Parathyroid adenoma (tissue), 2 donors: ENCODE results near the gene XYLT1.
"Not testable (repeated sequence)": the region's sequence is repeated elsewhere in the genome, so short reads cannot be mapped to it uniquely, and the experiment has no call there.

Experiments used
- H2AFZ ChIP-seq: fragments of 300-600 bp; sonication (generic); one replicate; pipeline ENCODE4 v1.7.0; 2017; ENCODE audit warnings: antibody characterized with exemption, mild to moderate bottlenecking
- H3K27ac ChIP-seq: fragments of 300-600 bp; sonication (generic); one replicate; pipeline ENCODE4 v1.7.0; 2017
- H3K27me3 ChIP-seq: fragments of 300-600 bp; sonication (generic); one replicate; pipeline ENCODE4 v1.7.0; 2017; ENCODE audit warnings: low read length; ENCODE audit not compliant: control insufficient read depth, insufficient read depth
- H3K36me3 ChIP-seq: fragments of 300-600 bp; sonication (generic); one replicate; pipeline ENCODE4 v1.7.0; 2017; ENCODE audit warnings: low read length; ENCODE audit not compliant: control insufficient read depth, insufficient read depth
- H3K4me1 ChIP-seq: fragments of 300-600 bp; sonication (generic); one replicate; pipeline ENCODE4 v1.7.0; 2017; ENCODE audit warnings: control low read depth
- H3K4me2 ChIP-seq: fragments of 300-600 bp; sonication (generic); one replicate; pipeline ENCODE4 v1.7.0; 2017; ENCODE audit warnings: low read length
- H3K4me3 ChIP-seq: fragments of 300-600 bp; sonication (generic); one replicate; pipeline ENCODE4 v1.7.0; 2017; ENCODE audit warnings: low read depth, low read length
- H3K79me2 ChIP-seq: fragments of 300-600 bp; sonication (generic); one replicate; pipeline ENCODE4 v1.7.0; 2017; ENCODE audit warnings: control low read depth
- H3K9ac ChIP-seq: fragments of 300-600 bp; sonication (generic); one replicate; pipeline ENCODE4 v1.7.0; 2017; ENCODE audit warnings: mild to moderate bottlenecking
- H3K9me3 ChIP-seq: fragments of 300-600 bp; sonication (generic); one replicate; pipeline ENCODE4 v1.7.0; 2017; ENCODE audit warnings: low read length; ENCODE audit not compliant: control insufficient read depth
- TF ChIP-seq, protein P1 (sequence below): fragments of 300-600 bp; sonication (generic); IDR thresholded peaks from one replicate; pipeline ENCODE4 v1.7.0; 2017; ENCODE audit warnings: antibody characterized with exemption, mild to moderate bottlenecking
- donor health status: primary hyperparathyroidism.

Gene XYLT1

DNA sequence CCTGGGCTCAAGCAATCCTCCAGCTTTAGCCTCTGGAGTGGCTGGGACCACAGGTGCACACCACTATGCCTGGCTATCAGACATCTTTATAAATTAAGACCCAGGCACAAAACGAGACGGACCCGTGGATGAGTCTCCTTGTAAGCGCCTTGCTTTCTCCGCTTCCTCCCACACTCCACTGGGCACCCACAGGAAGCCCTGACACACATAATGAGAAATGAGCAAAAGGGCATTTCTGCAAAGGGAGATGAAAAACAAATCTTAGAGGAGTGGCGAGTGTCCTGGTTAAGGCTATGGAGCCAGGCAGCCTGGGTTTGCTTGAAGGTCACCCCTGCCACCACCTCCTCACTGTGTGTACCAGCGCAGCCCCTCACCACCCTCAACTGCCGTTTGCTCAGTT is 56.3 kb downstream of the XYLT1 start:
- H3K9ac ChIP-seq, result no peak overlapping the region
- H2AFZ ChIP-seq, result no peak overlapping the region
- H3K4me3 ChIP-seq, result no peak overlapping the region
- peaks cover 5% of the 10 kb centered on the region for H3K79me2 ChIP-seq
- H3K9me3 ChIP-seq, result no peaks in the 10 kb centered on the region
- TF ChIP-seq, protein P1, sequence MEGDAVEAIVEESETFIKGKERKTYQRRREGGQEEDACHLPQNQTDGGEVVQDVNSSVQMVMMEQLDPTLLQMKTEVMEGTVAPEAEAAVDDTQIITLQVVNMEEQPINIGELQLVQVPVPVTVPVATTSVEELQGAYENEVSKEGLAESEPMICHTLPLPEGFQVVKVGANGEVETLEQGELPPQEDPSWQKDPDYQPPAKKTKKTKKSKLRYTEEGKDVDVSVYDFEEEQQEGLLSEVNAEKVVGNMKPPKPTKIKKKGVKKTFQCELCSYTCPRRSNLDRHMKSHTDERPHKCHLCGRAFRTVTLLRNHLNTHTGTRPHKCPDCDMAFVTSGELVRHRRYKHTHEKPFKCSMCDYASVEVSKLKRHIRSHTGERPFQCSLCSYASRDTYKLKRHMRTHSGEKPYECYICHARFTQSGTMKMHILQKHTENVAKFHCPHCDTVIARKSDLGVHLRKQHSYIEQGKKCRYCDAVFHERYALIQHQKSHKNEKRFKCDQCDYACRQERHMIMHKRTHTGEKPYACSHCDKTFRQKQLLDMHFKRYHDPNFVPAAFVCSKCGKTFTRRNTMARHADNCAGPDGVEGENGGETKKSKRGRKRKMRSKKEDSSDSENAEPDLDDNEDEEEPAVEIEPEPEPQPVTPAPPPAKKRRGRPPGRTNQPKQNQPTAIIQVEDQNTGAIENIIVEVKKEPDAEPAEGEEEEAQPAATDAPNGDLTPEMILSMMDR, result no peak
- no peaks in the 10 kb centered on the region for H3K27me3 ChIP-seq
- no peak overlapping the region for H3K4me2 ChIP-seq
- H3K27ac ChIP-seq, result no peak overlapping the region
- no peaks in the 10 kb centered on the region for H3K36me3 ChIP-seq
- peaks cover 4% of the 10 kb centered on the region for H3K4me1 ChIP-seq

- peaks cover 5% of the 10 kb centered on the region for H3K79me2 ChIP-seq
- no peaks in the 10 kb centered on the region for H3K36me3 ChIP-seq
- H3K27me3 ChIP-seq, result no peaks in the 10 kb centered on the region
- H3K4me2 ChIP-seq, result no peak overlapping the region
- TF ChIP-seq, protein P1, result no peak
- no peak overlapping the region for H3K9ac ChIP-seq
- no peak overlapping the region for H3K4me3 ChIP-seq
- no peaks in the 10 kb centered on the region for H3K9me3 ChIP-seq
- peaks cover 4% of the 10 kb centered on the region for H3K4me1 ChIP-seq
- no peak overlapping the region for H2AFZ ChIP-seq
- H3K27ac ChIP-seq, result no peak overlapping the region
Observed at GRCh38 chr16:17413508-17413907, 57.3 kb downstream of the XYLT1 start.

DNA sequence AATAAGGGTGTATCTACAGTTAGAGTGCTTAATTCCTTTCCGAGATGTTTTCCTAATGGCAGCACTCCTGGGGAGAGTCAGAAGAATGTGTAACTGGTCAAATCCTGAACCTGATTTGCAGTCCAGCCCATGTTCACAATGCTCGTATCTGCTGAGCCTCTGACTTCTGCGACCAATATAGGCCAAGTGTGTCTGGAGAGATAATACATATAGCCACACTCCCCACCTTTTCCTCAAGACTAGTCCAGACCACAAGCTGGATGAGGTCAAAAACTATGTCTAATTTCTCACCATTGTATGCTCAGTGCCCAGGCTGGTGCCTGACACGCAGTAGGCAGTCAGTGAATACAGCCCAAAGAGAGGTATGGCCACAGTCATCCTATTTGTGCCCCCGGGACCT is 58.0 kb downstream of the XYLT1 start:
- H3K27me3 ChIP-seq, result no peaks in the 10 kb centered on the region
- no peaks in the 10 kb centered on the region for H3K9me3 ChIP-seq
- no peak overlapping the region for H3K4me3 ChIP-seq
- no peak overlapping the region for H3K4me2 ChIP-seq
- H3K27ac ChIP-seq, result no peak overlapping the region
- peaks cover 5% of the 10 kb centered on the region for H3K79me2 ChIP-seq
- H2AFZ ChIP-seq, result no peak overlapping the region
- TF ChIP-seq, protein P1, result no peak
- no peaks in the 10 kb centered on the region for H3K36me3 ChIP-seq
- H3K9ac ChIP-seq, result no peak overlapping the region
- H3K4me1 ChIP-seq, result peaks cover 4% of the 10 kb centered on the region

DNA sequence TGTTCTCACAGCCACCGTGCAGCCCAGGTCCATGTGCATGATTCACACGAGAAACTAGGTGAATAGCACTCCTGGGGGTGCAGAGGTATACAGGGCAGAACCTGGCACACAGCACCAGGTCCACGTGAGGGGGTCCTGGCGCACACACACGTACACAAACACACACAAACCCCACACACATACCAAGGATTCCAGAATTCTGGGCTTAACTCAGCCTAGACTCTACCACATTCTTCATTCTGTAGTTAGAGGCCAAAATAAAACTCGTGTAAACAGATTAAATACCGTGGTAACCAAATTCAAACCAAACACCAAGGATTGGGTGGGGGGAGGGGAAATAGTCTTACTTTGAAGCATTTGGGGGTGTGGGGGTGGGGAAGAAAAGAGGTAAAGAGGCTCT is 58.5 kb downstream of the XYLT1 start:
- H3K9ac ChIP-seq, result no peak overlapping the region
- TF ChIP-seq, protein P1, result no peak
- H3K4me3 ChIP-seq, result no peak overlapping the region
- H3K36me3 ChIP-seq, result no peaks in the 10 kb centered on the region
- no peaks in the 10 kb centered on the region for H3K27me3 ChIP-seq
- no peak overlapping the region for H2AFZ ChIP-seq
- H3K4me2 ChIP-seq, result no peak overlapping the region
- no peaks in the 10 kb centered on the region for H3K9me3 ChIP-seq
- H3K27ac ChIP-seq, result no peak overlapping the region
- H3K79me2 ChIP-seq, result peaks cover 5% of the 10 kb centered on the region
- H3K4me1 ChIP-seq, result peaks cover 4% of the 10 kb centered on the region

GRCh38 chr16:17411263-17411662 is 59.5 kb downstream of the XYLT1 start:
- Histone ChIP-seq H3K9me3 (no peaks in the 10 kb centered on the region), H3K36me3 (no peaks in the 10 kb centered on the region), H3K79me2 (peaks cover 5% of the 10 kb centered on the region), H3K27me3 (no peaks in the 10 kb centered on the region), H3K4me3 (no peak overlapping the region), H3K4me2 (no peak overlapping the region), H2AFZ (no peak overlapping the region), H3K27ac (no peak overlapping the region), H3K4me1 (peaks cover 1% of the 10 kb centered on the region), H3K9ac (no peak overlapping the region)
- TF ChIP-seq, protein P1, result no peak

GRCh38 chr16:17410316-17410715 is 60.4 kb downstream of the XYLT1 start:
- not testable (repeated sequence) for H3K27ac ChIP-seq, H2AFZ ChIP-seq, H3K9me3 ChIP-seq, H3K4me3 ChIP-seq, H3K79me2 ChIP-seq, H3K27me3 ChIP-seq, H3K36me3 ChIP-seq, H3K4me1 ChIP-seq, H3K9ac ChIP-seq, H3K4me2 ChIP-seq
